RWPE1 (cell line): ENCODE data around the gene STARD5.

ENCODE experiments used
- CTCF ChIA-PET: fragments of 350-600 bp; sonication (Branson Sonifier 250); formaldehyde crosslinking; extraction: SDS; loops from one replicate; lab custom pipeline; 2021; lab: Yijun Ruan, JAX
- POLR2A ChIA-PET: fragments of 400-600 bp; formaldehyde crosslinking; extraction: SDS; loops from one replicate; lab custom pipeline; 2020; ENCODE audit warnings: antibody characterized with exemption; ENCODE audit not compliant: low non-redundant PET; lab: Yijun Ruan, JAX
- DNase-seq: peaks from one replicate; pipeline ENCODE4 v3.0.0; 2012; ENCODE audit warnings: low spot score
- H3K27ac ChIP-seq: fragments of 450-650 bp; 2 replicates; pipeline ENCODE4 v1.5.1; 2017
- TF ChIP-seq, protein P1 (sequence below): fragments of 450-650 bp; conservative IDR thresholded peaks from 2 replicates; pipeline ENCODE4 v1.5.1; 2017; ENCODE audit warnings: low read depth, mild to moderate bottlenecking

Gene STARD5

DNA sequence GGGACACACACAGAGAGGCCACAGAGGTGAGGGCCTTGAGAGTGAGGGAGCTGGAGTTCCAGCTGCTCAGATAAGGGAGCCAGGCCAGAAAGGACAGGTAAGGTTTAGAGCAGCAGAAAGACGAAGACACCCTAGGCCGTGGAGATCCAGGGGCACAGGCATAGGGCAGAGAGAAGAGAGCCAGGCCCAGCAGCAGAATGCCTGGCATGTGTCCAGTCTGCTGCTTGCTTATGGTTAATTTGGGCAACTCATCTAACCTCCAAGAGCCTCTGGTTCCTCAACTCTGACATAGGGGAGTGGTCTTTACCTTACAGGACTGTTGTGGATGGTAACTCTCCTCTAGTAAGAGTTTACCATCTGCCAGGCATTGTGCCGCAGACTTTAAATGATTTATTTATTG lies 35.9 kb downstream of the STARD5 start:
- no peak overlapping the region for H3K27ac ChIP-seq
- POLR2A ChIA-PET, result no interaction called here
- TF ChIP-seq, protein P1, sequence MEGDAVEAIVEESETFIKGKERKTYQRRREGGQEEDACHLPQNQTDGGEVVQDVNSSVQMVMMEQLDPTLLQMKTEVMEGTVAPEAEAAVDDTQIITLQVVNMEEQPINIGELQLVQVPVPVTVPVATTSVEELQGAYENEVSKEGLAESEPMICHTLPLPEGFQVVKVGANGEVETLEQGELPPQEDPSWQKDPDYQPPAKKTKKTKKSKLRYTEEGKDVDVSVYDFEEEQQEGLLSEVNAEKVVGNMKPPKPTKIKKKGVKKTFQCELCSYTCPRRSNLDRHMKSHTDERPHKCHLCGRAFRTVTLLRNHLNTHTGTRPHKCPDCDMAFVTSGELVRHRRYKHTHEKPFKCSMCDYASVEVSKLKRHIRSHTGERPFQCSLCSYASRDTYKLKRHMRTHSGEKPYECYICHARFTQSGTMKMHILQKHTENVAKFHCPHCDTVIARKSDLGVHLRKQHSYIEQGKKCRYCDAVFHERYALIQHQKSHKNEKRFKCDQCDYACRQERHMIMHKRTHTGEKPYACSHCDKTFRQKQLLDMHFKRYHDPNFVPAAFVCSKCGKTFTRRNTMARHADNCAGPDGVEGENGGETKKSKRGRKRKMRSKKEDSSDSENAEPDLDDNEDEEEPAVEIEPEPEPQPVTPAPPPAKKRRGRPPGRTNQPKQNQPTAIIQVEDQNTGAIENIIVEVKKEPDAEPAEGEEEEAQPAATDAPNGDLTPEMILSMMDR, result no peak
- DNase-seq, result no peak
- CTCF ChIA-PET, result no interaction called here

DNA sequence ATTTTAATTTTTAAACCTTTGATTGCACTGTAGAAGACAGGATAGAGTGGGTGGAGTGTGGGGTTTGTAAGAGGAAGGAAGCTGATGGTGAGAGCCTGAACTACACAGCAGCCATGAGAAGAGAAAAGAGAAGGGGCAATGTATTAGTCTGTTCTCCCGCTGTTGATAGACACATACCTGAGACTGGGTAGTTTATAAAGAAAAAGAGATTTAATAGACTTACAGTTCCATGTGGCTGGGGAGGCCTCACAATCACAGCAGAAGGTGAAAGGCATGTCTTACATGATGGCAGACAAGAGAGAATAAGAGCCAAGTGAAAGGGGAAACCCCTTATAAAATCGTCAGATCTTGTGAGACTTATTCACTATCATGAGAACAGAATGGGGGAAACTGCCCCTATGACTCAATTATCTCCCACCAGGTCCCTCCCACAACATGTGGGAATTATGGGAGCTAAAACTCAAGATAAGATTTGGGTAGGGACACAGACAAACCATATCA lies 37.3 kb downstream of the STARD5 start:
- ChIA-PET POLR2A (no interaction called here), CTCF (interaction anchor here (0.5 to 1.4 kb wide), 2 partner anchors 12 to 112 kb away, joined by 3 to 9 read pairs; no protein-coding TSS in a partner anchor)
- H3K27ac ChIP-seq, result no peak overlapping the region
- TF ChIP-seq, protein P1, result no peak
- DNase-seq, result no peak

DNA sequence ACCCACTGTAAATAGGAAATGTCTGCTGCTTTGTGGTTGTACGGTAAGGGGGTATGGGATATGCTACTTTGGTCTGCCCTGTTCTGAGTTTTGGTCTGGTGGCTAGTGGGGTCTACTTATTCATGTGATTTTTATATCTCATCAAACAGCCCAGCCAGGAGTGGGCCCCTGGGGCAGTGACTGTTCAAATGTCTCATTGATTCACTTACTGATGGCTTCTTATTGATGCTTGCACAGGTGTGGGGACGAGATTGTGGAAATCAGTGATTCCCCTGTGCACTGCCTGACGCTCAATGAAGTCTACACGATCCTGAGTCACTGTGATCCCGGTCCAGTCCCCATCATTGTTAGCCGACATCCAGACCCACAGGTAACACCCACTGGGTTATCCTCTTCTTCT lies 38.5 kb downstream of the STARD5 start:
- CTCF ChIA-PET, result no interaction called here
- TF ChIP-seq, protein P1, result no peak
- DNase-seq, result no peak
- POLR2A ChIA-PET, result no interaction called here
- no peak overlapping the region for H3K27ac ChIP-seq

DNA sequence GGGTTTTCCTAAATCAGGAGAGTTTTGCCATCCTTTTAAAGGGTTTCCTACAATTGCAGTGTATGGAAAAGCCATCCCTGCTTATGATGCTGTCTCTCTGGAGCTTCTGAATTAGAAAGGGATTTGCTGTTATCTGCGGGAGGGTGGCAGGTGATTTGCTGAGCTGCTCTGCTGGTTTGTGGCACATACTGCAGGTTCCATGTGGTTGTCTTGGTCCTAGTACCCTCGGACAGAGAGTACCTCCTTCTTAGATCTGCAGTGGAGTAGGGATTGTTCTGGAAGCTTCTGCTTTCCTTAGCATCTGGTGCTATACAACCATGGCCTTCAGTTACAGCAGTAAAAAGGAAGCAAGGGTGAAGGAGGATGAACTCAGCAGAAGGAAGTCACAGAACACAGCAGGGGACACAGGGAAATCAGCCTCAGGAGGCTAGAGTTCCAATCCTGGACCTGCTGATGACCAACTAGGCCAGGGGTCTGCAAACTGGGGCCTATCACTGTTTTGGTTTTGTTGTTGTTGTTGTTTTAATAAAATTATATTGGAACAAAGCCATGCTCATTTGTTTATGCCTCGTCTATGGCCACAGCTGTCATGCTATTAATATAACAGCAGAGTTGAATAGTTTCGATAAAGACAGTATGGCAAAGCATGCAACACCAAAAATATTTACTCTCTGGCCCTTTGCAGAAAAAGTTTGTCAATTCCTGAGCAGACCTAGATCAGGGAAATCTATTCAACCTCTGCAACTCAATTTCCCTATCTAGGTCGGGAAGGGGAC lies 39.5 kb downstream of the STARD5 start:
- H3K27ac ChIP-seq, result no peak overlapping the region
- TF ChIP-seq, protein P1, result no peak
- DNase-seq, result no peak
- POLR2A ChIA-PET, result no interaction called here
- CTCF ChIA-PET, result no interaction called here

DNA sequence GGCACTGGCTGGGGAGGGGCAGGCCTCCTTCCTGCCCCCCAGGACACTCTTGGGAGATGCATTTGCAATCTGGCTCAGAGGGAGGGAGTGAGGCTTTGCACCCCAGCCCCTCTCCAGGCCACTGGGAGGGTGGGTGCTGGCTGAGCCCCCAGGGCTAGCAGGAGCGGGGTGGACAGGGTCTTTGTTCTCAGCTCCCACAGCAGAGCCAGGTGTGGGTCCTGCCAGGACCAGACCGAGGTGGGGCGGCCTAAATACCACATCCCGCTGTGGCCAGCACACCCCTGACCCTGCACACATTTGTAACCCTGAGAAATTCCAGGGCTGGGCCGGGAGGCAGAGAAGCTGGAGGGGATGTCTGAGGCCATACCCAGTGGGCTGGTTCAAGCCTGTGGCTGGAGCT lies 41.0 kb downstream of the STARD5 start:
- POLR2A ChIA-PET, result no interaction called here
- CTCF ChIA-PET, result no interaction called here
- H3K27ac ChIP-seq, result no peak overlapping the region
- TF ChIP-seq, protein P1, result no peak
- no peak for DNase-seq

DNA sequence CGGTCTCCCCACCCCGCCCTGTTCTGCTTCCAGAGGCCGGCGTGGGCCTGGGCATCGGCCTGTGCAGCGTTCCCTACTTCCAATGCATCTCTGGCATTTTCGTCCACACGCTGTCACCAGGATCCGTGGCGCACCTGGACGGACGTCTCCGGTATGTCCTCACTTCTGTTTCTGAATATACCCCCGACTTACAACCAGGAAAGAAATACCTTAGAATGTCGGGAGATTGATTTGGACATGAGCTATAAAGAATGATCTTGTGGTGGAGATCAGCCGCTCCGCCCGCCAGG lies 41.4 kb downstream of the STARD5 start:
- ChIA-PET POLR2A (no interaction called here), CTCF (interaction anchor here (0.6 kb wide), 1 partner anchor 105 kb away, joined by 3 read pairs; no protein-coding TSS in a partner anchor)
- H3K27ac ChIP-seq, result no peak overlapping the region
- no peak for DNase-seq
- TF ChIP-seq, protein P1, result no peak
